ENCODE results near the gene CFI. TPM values are rescaled to one million over a fixed set of nuclear protein-coding genes. Genes with fewer than 3 reads are reported as not detected.

The CFI gene
- 10 to 100 TPM in 1 of 2 donors, 1 to 10 TPM in 1; 4.3 to 24.5 TPM for total RNA-seq
- polyA plus RNA-seq (ENCODE audit: insufficient read depth, low read depth, low replicate concordance), result 26.0 TPM
- long read RNA-seq, donor 1, partial matches to known transcripts, result 39 of 50 reads
- long read RNA-seq, donor 1, other reads (novel, unspliced or antisense), result 0 of 50 reads
- long read RNA-seq, donor 2, partial matches to known transcripts, result 6 of 9 reads
- long read RNA-seq, donor 2, other reads (novel, unspliced or antisense), result 0 of 9 reads

DNA sequence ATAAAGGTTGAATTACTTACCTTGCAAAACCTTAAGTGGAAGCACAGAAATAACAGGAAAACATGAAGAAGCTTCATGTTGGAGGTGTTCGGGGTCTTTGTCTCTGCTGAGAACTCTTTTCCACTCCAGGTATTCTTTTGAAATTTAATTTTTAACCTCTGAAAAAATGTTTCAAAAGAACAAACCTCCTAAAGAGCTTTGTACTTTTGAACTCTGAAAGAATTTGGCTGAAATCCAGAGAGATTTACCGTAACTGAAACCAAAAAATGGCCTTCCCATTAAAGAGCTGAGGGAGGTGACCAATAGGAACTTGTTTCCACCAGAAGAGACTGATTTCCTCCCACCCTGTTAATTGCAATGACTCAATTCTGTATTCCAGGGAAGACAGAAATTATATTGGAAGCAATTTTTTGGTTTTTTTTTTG, at the start of gene CFI:
TSS of gene CFI (minus strand) at position 105 of the 425 bp plus-strand sequence. CDS start at position 77, 28 bp downstream.
- Histone ChIP-seq H3K27ac (no peak within 1 kb of the TSS), H3K4me3 (no peak within 1 kb of the TSS), H3K36me3 (ENCODE audit: low read depth, missing control alignments) (no peaks in the 10 kb centered on the region), H3K27me3 (no peaks in the 10 kb centered on the region), H3K9me3 (no peaks in the 10 kb centered on the region), H3K4me1 (no peaks in the 10 kb centered on the region)
- WGBS, 2 donors, result 35 to 45% methylated on average over 2 of the region's 2 CpGs
- no peak for DNase-seq
- TF ChIP-seq, protein P1, sequence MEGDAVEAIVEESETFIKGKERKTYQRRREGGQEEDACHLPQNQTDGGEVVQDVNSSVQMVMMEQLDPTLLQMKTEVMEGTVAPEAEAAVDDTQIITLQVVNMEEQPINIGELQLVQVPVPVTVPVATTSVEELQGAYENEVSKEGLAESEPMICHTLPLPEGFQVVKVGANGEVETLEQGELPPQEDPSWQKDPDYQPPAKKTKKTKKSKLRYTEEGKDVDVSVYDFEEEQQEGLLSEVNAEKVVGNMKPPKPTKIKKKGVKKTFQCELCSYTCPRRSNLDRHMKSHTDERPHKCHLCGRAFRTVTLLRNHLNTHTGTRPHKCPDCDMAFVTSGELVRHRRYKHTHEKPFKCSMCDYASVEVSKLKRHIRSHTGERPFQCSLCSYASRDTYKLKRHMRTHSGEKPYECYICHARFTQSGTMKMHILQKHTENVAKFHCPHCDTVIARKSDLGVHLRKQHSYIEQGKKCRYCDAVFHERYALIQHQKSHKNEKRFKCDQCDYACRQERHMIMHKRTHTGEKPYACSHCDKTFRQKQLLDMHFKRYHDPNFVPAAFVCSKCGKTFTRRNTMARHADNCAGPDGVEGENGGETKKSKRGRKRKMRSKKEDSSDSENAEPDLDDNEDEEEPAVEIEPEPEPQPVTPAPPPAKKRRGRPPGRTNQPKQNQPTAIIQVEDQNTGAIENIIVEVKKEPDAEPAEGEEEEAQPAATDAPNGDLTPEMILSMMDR (IDR thresholded peaks at IDR 0.05), result no peak
- no peak for TF ChIP-seq POLR2A (IDR thresholded peaks at IDR 0.05)
- intact Hi-C loops (cut with DNase I; ENCODE audit: low total_unique reads), result no loop called here

DNA sequence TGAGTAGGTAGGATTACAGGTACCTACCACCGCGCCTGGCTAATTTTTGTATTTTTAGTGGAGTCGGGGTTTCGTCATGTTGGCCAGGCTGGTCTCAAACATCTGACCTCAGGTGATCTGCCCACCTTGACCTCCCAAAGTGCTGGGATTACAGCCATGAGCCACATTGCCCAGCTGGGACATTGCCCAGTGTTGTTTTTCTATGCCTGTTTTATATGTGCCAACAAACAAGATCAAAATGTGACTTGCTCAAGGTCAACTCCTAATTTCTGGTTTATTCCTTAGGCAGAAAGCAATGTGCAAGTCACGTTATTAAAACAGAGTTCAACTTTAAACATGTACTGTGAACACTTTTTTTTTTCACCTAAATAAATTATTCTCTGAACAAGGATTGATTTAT, 48.8 kb upstream of the CFI start:
- Histone ChIP-seq H3K9me3 (no peaks in the 10 kb centered on the region), H3K27me3 (no peaks in the 10 kb centered on the region), H3K27ac (no peak overlapping the region), H3K36me3 (ENCODE audit: low read depth, missing control alignments) (no peaks in the 10 kb centered on the region), H3K4me1 (no peaks in the 10 kb centered on the region), H3K4me3 (no peak overlapping the region)
- 69 to 79% methylated on average over 4 to 5 of the region's 5 CpGs for WGBS, 2 donors
- no peak for DNase-seq
- intact Hi-C loops (cut with DNase I; ENCODE audit: low total_unique reads), result no loop called here
- TF ChIP-seq, protein P1 (IDR thresholded peaks at IDR 0.05), result no peak
- no peak for TF ChIP-seq POLR2A (IDR thresholded peaks at IDR 0.05)

DNA sequence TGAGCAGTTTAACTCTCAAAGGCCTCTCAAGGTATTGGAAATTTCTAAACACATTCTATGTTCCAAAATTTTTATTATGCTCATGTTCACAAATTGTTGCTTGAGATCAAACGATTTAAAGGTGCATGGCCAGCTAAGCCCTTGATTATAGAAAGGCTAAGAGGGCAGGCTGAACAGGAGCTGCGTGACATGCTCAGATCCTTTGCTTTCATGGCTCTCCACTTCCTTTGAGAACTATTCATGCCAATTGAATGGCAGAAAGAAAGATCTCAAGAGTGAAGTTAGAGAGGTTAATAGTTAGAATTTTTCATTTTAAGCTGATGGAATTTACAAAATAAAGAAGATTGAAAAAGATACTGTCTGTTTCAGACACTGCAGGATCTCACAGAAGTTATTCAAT, 46.7 kb upstream of the CFI start:
- Histone ChIP-seq H3K9me3 (no peaks in the 10 kb centered on the region), H3K4me1 (no peaks in the 10 kb centered on the region), H3K4me3 (no peak overlapping the region), H3K36me3 (ENCODE audit: low read depth, missing control alignments) (no peaks in the 10 kb centered on the region), H3K27me3 (no peaks in the 10 kb centered on the region), H3K27ac (no peak overlapping the region)
- intact Hi-C loops (cut with DNase I; ENCODE audit: low total_unique reads), result no loop called here
- 89 to 93% methylated on average over 2 of the region's 2 CpGs for WGBS, 2 donors
- TF ChIP-seq POLR2A (IDR thresholded peaks at IDR 0.05), result no peak
- TF ChIP-seq, protein P1 (IDR thresholded peaks at IDR 0.05), result no peak
- no peak for DNase-seq

DNA sequence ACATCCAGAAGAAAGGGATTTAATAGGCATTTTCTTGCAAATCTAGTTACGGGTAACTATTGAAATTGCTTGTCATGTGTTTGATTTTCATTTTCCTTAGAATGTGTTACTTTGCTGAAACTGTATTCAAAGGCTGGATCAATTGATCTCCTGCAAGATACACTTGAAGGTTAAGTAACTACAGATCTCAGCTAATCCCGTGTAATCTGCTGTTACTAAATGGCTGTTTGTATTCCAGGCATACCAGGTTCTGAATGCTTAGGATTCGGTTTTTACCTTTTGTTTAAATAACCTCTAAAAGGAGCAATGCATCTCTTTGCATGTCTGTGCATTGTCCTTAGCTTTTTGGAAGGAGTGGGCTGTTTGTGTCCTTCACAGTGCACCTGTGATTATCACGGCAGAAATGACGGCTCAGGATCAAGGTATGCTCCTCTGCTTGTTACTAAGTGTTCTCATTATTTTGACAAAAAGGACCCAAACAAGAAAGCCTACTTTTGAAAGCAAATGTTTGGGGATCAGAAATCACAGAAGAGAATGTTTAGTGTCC, 46.2 kb upstream of the CFI start, which contains the start of gene LRIT3:
TSS of gene LRIT3 (plus strand) at position 212 of the 547 bp plus-strand sequence. CDS start at position 307, 95 bp downstream.
- no peaks in the 10 kb centered on the region for H3K36me3 ChIP-seq (ENCODE audit: low read depth, missing control alignments)
- H3K27ac ChIP-seq, result no peak within 1 kb of the TSS
- DNase-seq, result no peak
- intact Hi-C loops (cut with DNase I; ENCODE audit: low total_unique reads), result no loop called here
- H3K9me3 ChIP-seq, result no peaks in the 10 kb centered on the region
- H3K4me1 ChIP-seq, result no peaks in the 10 kb centered on the region
- 67 to 77% methylated on average over 5 of the region's 5 CpGs for WGBS, 2 donors
- no peaks in the 10 kb centered on the region for H3K27me3 ChIP-seq
- no peak within 1 kb of the TSS for H3K4me3 ChIP-seq
- TF ChIP-seq POLR2A (IDR thresholded peaks at IDR 0.05), result no peak
- TF ChIP-seq, protein P1 (IDR thresholded peaks at IDR 0.05), result no peak
